Measurements from ENCODE around the gene GREB1L.
A peak's percentile ranks its signal among the peaks of the same experiment; 100 is the strongest.
"Not testable (repeated sequence)": the region's sequence is repeated elsewhere in the genome, so short reads cannot be mapped to it uniquely, and the experiment has no call there.

GREB1L gene

GRCh38 chr18:21311980-21312379 lies 69.9 kb downstream of the GREB1L start:
- DNase-seq: not testable (repeated sequence)

- DNase-seq: no peak
Measured at GRCh38 chr18:21313576-21313975, 71.5 kb downstream of the GREB1L start.

DNA sequence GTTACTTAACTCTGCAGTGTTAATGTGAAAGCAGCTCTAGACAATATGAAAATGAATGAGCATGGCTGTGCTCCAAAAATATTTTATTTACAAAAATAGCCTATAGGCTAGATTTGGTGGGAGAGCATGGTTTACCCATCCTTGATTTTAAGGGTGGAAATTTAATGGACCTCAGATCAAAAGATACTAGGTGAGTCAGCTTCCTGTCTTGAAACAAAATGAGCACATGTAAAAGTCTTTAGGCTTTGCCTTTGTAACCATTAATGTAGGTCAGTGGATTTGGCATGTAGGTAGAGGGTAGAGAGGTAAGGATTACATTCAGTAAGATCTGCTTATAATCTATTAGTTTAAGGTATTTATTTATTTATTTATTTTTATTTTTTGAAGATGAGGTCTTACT lies 72.7 kb downstream of the GREB1L start:
- no peak for DNase-seq

DNA sequence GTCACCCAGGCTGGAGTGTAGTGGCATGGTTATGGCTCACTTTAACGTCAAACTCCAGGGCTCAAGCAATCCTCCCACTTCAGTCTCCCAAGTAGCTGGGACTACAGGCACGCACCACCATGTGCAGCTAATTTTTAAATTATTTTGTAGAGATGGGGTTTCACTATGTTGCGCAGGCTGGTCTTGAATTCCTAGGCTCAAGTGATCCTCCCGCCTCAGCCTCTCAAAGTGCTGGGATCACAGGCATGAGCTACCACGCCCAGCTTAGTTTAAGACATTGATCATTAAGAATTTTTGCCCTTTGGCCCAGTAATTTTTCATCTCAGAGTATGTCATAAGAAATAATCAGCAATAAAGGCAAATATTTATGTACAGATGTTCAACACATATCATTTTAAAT lies 73.1 kb downstream of the GREB1L start:
- DNase-seq: not testable (repeated sequence)

GRCh38 chr18:21315741-21316197 lies 73.7 kb downstream of the GREB1L start:
- no peak for DNase-seq

GRCh38 chr18:21316296-21316695 lies 74.3 kb downstream of the GREB1L start:
- DNase-seq: no peak

- DNase-seq: no peak
Measured at GRCh38 chr18:21321711-21322110, 79.7 kb downstream of the GREB1L start.

DNA sequence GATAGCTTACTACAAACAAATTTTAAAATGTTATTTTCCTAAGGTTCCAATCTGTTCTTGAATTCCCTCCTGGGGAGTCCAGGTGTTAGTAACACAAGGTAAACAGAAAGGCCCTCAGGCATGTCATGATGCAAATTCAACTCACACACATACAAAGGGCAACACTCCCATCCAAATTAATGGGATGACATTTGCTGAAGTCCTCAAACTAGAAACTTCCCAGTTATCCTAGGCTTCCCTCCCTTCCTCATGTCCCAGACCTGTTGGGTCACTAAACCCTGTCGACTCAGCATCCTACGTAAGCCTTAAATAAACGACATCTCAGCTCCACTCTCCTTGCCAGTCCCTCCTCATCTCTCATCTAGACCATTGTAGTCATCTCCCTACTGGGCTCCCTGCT lies 85.1 kb downstream of the GREB1L start:
- no peak for DNase-seq

- peak; percentile 34 for DNase-seq
Measured at GRCh38 chr18:21330122-21330701, 88.2 kb downstream of the GREB1L start.

DNA sequence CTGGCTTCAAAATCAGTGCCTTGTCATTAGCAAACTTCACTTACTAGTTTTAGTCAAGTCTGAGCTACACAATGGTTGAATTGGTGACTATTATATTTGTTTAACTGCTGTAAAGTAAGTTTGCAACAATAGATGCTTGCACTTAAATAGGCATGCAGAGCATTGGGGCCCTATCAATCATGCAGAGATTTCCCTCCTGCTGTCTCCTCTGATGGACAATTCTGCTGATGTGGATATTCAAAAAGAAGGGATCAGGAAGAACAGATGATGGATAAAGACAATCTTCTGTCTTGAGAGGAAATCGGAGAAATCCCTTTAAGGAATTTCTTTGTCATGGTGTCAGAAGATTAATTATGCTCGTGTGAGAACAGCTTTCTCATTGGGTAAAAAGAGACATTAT lies 89.0 kb downstream of the GREB1L start:
- DNase-seq: no peak

DNA sequence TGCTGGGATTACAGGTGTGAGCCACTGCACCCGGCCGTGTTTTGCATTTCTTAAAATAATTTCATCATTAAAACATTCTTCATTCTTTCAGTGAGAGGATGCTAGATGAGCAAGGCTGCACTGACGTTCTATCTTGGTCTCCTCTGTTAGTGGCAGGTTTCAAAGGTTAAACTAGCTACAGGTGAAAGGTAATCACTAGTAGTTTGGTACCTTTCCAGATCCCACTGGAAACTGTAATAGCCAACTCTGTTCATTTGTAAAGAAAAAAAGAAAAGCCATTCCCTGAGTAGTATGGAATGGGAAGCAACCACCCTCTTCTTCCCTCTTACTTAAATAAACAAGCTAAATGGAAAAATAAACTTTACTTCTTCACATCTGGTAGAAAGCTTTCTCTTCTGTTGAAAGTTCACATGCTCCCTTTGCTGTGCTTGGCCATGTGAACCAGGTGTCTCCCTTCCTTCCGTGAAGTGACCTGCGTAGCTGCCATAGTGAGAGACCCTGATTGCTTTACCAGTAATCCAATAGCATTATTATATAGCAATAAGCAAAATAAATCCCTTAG lies 94.0 kb downstream of the GREB1L start:
- DNase-seq: no peak

- no peak for DNase-seq
Measured at GRCh38 chr18:21336846-21337245, 94.8 kb downstream of the GREB1L start.

DNA sequence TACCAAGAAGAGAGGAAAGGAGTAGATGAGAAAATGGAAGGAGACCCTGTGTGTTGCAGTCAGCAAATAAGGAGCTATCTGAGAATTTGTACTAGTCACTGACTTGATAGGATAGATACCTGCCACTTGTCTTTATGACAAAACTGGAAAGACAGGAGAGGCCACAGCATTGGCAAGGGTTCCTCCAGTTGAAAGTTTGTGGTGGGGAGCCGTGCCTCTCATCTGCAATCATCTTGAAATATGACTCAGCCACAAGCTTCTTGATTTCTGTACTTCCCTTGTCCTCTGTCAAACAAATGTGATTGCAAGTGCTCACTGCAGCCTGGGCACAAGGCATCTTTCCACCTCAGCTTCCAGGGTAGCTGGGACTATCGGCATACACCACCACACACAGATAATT lies 99.1 kb downstream of the GREB1L start:
- no peak for DNase-seq

GRCh38 chr18:21342372-21342771 lies 100.3 kb downstream of the GREB1L start:
- DNase-seq: no peak

DNA sequence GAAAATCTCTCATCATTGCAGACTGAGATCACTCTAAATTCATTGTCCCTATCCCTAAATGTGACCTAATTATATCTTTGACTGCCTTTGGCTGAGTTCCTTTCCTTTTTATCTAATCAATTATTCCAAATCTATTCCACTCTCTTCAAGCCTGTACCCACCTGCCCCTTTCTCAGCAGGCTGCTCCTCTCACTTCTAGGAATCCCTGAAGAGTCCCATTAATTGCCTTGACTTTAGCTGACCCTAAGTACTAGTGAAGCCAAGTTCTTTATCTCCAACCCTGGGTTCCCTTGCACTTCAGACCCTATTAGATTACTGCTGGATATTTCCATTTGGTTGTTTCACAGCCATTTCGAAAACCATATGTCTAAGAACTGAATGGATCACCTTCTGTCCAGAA lies 102.8 kb downstream of the GREB1L start:
- no peak for DNase-seq

DNA sequence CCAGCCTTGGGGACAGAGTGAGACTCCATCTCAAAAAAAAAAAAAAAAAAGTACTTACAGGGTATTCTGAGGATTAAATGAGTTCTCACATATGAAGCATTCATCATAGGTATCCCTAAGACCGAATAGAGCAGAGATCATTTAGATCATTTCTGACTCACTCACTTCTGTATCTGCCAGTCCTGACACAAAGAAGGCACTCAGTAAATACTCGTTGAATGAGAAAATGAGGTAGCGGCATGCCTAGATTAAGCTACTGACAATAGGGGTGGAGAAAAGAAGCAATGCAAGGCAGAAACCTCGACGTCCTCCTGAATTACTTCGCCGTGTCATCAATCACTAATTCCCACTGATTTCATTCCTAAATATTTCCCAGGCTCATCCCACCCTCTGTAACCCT lies 103.8 kb downstream of the GREB1L start:
- no peak for DNase-seq

DNA sequence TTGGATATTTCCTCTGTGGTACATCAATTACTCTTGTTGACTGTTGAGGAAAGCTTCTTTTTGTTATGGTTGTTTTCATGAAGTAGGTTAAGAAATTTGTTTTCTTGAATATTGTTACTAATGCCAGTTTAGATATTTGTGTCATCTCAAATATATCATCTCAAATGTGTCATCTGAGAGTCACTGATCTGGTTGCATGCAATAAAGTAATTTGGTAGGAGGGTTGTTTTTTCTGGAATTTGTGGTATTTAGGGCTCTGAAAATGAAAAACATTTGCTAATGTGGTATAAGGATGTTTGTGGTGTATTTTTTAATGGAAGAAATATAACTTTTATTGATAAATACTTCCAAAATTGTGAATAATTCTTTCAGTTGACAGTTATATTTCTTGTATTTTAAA lies 117.7 kb downstream of the GREB1L start:
- DNase-seq: no peak

DNA sequence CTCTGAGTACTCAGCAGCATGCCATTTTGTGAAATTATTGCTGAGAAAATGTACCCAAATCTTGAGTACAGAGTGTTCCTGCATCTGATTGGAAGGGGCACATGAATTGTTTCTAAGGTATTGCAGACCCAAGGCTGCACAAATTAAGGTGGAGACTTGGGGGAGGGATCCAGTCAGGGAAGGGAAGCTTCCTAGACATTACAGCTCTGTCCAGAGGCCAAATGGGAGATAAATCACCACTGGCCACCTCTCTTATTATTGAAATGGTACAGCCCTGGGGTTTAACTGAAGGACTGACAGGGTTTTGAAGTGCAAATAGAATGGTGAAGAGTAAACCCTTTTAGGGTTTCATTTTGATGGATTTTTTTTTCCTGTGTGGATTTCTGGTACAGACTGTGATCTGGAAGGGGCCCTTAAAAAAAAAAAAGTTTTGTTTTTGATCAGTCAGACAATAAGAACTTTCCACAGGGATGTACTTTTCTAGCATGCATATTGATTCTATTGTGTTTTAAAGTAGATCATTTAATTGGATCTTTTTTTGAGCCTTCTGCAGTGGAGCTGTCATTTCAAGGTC lies 119.4 kb downstream of the GREB1L start:
- DNase-seq: no peak

- no peak for DNase-seq
Measured at GRCh38 chr18:21362831-21363230, 120.8 kb downstream of the GREB1L start.

GRCh38 chr18:21363348-21363747 lies 121.3 kb downstream of the GREB1L start:
- no peak for DNase-seq

DNA sequence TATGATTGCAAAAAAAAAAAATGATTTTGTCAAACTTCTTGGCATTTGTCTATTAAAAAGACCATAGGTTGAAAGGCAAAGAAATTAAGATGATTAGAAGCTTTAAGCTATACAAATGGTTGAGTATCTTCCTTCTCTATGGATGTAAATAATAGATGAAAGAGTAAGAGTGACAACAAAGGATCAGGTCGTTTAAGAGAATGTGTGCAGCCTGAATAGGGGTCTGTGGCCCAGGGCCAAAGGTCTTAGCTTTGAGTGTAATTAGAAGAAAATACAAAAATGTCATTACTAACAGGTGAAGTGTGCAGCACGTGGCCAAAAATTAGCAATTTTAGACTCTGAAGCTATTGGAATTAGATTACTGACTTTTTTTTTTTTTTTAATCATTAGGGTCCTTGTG lies 122.4 kb downstream of the GREB1L start:
- DNase-seq: no peak

- no peak for DNase-seq
Measured at GRCh38 chr18:21366896-21367295, 124.9 kb downstream of the GREB1L start.

DNA sequence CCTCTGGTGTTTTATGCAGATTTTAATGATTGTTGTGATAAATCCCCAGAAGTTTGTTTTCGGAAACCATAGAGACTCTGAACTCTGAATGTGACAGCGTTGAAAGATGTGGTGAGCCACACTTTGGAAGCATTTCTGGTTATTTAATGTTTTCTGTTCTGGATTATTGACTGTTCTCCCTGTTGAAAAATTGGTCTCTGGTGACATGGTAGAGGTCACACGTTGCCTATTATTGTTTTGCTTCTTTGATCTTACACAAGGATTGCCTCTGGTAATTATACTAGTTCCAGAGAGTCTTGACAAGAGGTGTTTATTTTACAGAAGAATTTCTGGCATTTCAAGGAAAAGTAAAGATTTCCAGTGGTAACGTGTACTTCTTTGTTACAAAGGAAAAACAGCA lies 127.1 kb downstream of the GREB1L start:
- no peak for DNase-seq

GRCh38 chr18:21369597-21369996 lies 127.6 kb downstream of the GREB1L start:
- DNase-seq: not testable (repeated sequence)

GRCh38 chr18:21383031-21383430 lies 141.0 kb downstream of the GREB1L start:
- DNase-seq: no peak

All from kidney glomerular epithelial cell (primary cell).